OCI-LY7 (cell line): ENCODE results near the gene UNC13B.

Experiments used
- EZH2phosphoT487 ChIP-seq: fragments of 200-600 bp; sonication (generic); IDR thresholded peaks from 2 replicates; pipeline ENCODE4 v1.6.1; 2018; ENCODE audit warnings: low read depth, borderline replicate concordance, mild to moderate bottlenecking, mixed run types, antibody characterized with exemption, low read length, moderate library complexity, mixed read lengths
- TF ChIP-seq, protein P1 (sequence below): fragments of 200-600 bp; sonication (generic); conservative IDR thresholded peaks from 2 replicates; pipeline ENCODE4 v1.5.1; 2014; ENCODE audit warnings: mild to moderate bottlenecking, antibody characterized with exemption, low read length, moderate library complexity, mixed read lengths

DNA sequence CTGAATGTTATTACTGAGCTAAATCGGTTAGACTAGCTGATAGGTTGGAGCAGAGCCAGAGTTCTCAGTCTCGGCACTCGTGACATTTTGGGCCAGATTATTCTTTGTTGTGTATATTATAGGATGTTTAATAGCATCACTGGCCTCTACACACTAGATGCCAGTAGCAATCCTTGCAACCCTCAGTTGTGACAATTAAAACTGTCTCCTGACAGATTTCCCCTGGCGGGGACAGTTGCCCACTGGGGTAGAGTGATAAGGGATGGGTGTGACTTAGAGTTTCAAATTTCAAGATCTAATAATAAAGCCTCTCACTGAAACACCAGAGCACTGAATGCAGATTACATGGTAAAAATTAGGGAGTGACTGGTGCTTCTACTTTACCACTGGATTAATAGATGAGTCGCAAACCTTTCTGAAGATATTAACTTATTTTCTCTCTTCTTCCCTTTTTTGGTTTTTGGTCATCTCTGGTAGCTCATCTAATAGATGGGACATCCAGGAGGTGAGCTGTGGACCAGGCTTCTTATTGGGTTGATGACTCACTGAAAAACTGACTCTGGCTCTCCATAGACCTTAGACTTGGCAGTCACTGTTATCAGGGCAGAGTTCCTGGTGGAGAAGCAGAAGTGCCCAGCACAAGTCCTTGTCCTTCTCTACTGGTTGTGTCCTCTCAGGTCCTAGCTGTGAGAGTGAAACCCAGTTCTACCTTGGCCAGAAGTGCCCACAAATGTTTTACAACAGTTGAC is 150.3 kb downstream of the UNC13B start:
- TF ChIP-seq, protein P1, sequence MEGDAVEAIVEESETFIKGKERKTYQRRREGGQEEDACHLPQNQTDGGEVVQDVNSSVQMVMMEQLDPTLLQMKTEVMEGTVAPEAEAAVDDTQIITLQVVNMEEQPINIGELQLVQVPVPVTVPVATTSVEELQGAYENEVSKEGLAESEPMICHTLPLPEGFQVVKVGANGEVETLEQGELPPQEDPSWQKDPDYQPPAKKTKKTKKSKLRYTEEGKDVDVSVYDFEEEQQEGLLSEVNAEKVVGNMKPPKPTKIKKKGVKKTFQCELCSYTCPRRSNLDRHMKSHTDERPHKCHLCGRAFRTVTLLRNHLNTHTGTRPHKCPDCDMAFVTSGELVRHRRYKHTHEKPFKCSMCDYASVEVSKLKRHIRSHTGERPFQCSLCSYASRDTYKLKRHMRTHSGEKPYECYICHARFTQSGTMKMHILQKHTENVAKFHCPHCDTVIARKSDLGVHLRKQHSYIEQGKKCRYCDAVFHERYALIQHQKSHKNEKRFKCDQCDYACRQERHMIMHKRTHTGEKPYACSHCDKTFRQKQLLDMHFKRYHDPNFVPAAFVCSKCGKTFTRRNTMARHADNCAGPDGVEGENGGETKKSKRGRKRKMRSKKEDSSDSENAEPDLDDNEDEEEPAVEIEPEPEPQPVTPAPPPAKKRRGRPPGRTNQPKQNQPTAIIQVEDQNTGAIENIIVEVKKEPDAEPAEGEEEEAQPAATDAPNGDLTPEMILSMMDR = no peak
- no peak for TF ChIP-seq EZH2phosphoT487
